Astrocyte (in vitro differentiated cells and primary cell): Measurements from ENCODE around the gene RTN4.

ENCODE experiments used
- CTCF ChIP-seq: IDR thresholded peaks from 2 replicates; pipeline ENCODE4 v1.5.1; 2011; ENCODE audit warnings: low read depth, mild to moderate bottlenecking, inconsistent platforms, low read length, moderate library complexity; ENCODE audit not compliant: insufficient read depth
- EZH2 ChIP-seq: IDR thresholded peaks from 2 replicates; pipeline ENCODE4 v1.6.1; 2012; ENCODE audit warnings: mild to moderate bottlenecking, low read length, inconsistent platforms; ENCODE audit not compliant: insufficient read depth

DNA sequence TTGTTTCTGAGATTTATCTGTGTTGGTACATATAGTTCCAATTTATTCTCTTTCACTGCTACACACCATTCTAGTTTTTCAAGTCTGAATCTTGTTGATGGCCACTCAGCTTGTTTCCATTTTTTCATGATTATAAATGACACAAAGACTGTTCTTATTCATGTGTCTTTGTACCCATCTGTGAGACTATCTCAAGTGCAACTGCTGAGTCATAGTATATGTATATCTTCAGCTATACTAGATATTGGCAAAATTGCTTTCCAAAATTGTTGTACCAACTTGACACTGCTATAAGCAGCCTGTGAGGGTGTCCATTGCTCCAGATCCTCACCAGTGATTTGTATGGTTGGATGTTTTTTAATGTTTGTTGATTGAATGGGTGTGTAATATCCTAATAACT lies 37.2 kb upstream of the RTN4 start:
- TF ChIP-seq EZH2 (no peak), CTCF (no peak)
